AG09319 (cell line): Measurements from ENCODE around the gene HES4.

Experiments
- DNase-seq: peaks from one replicate; pipeline ENCODE4 v3.0.0-alpha.2; 2010; ENCODE audit warnings: low read depth; ENCODE audit errors: extremely low read depth
- TF ChIP-seq, protein P1 (sequence below): IDR thresholded peaks from 2 replicates; pipeline ENCODE4 v1.5.1; 2011; ENCODE audit warnings: low read depth, mild to moderate bottlenecking, inconsistent platforms, low read length, moderate library complexity

Gene HES4

DNA sequence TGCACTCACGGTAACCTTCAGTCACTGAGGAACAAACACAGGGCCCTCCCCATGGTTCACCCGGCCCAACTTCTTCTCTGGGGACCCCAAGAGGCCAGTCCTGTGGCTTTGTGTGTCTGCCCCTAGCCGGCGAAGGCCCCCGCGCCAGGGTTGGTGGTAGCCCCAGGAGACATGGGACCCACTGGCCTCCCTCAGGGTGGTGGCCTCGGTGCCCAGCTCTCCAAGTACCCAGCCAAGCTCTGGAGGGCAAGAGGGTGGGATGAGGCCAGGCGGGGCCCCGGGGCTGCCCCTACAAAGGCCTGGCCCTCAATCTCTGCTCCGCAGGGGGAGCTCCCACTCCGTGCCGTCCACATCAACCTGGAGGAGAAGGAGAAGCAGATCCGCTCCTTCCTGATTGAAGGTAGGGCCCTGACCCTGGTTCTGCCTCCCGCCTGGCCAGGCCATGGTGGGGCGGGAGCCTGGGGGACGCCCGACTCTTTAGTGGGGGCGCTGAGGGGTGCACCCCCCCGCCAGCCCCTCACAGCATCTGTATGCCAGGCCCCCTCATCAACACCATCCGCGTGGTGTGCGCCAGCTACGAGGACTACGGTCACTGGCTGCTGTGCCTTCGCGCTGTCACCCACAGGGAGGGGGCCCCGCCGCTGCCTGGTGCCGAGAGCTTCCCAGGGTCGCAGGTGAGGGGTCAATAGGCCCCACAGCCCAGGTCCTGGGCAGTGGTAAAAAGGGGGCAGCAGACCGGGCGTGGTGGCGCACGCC lies 28.0 kb downstream of the HES4 start:
- TF ChIP-seq, protein P1, sequence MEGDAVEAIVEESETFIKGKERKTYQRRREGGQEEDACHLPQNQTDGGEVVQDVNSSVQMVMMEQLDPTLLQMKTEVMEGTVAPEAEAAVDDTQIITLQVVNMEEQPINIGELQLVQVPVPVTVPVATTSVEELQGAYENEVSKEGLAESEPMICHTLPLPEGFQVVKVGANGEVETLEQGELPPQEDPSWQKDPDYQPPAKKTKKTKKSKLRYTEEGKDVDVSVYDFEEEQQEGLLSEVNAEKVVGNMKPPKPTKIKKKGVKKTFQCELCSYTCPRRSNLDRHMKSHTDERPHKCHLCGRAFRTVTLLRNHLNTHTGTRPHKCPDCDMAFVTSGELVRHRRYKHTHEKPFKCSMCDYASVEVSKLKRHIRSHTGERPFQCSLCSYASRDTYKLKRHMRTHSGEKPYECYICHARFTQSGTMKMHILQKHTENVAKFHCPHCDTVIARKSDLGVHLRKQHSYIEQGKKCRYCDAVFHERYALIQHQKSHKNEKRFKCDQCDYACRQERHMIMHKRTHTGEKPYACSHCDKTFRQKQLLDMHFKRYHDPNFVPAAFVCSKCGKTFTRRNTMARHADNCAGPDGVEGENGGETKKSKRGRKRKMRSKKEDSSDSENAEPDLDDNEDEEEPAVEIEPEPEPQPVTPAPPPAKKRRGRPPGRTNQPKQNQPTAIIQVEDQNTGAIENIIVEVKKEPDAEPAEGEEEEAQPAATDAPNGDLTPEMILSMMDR, result no peak
- no peak for DNase-seq

DNA sequence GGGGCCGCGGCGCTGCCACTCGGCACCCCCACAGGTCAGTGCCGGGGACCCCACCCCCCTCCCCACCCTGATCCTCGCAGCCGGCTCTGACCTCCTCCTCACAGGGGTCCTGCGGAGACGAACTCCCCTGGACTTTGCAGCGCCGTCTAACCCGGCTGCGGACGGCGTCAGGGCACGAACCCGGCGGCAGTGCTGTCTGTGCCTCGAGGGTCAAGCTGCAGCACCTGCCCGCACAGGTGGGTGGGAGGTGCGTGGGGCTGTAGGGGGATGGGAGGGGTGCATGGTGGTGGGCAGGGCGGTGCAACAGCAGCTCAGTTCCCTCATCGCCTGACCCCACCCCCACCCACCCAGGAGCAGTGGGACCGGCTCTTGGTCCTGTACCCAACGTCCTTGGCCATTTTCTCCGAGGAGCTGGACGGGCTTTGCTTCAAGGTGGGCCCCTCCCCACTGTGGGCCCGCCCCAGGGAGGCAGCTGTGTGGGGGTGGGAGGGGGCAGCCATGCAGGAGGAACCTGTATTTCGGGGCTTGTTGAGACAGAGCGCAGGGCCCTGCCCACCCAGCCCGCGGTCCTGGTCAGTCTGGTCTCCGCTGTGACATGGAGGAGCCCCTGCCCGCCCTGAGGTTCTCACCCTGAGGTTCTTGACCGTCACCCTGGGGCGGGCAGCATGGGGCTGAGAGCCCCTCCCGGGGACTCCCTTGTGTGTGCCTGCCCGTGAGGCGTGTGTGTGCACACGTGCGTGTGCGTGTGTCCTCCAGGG lies 28.7 kb downstream of the HES4 start:
- TF ChIP-seq, protein P1, result no peak
- DNase-seq, result no peak

DNA sequence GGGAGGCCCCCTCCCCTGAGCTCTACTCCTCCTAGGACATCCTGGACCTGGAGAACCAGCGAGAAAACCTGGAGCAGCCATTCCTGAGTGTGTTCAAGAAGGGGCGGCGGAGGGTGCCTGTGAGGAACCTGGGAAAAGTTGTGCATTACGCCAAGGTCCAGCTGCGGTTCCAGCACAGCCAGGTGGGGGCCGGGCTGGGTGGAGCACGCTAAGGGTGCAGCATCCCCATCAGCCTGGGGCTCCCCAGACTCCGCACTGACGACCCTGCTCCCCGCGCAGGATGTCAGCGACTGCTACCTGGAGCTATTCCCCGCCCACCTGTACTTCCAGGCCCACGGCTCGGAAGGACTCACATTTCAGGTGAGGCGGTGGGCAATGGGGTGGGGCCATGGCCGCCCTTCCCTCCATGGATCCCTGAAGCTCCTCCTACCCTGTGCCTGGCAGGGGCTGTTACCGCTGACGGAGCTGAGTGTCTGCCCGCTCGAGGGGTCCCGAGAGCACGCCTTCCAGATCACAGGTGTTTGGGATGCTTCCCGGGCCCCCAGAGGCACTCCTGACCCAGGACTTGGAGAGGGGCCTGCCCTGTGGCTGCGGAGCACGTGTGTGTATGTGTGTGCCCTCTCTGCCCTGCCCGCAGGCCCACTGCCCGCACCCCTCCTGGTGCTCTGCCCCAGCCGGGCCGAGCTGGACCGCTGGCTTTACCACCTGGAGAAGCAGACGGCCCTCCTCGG lies 29.5 kb downstream of the HES4 start:
- DNase-seq, result no peak
- TF ChIP-seq, protein P1, result no peak

DNA sequence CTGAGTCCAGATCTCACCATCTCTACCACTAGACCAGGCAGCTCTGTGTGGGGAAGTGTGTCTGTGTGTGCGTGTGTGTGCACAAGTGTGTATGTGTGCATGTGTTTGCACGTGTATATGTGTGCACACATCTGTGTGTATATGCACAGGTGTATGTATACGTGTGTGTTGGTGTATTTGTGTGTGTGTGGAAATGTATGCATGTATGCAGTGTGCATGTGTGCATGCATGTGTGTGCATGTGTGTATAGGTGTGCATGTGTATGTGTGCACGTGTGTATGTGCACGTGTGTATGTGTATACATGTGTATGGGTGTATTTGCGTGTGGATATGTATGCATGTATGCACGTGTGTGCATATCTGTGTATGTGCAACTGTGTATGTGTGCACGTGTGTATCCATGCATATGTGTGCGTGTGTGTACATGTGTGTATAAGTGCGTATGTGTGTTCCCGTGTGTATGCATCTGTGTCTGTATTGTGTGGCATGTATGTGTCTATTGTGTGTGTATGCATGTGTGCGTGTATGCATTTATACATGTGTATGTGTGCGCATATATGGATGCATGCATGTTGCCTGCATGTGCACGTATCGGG lies 30.5 kb downstream of the HES4 start:
- TF ChIP-seq, protein P1, result no peak
- no peak for DNase-seq

DNA sequence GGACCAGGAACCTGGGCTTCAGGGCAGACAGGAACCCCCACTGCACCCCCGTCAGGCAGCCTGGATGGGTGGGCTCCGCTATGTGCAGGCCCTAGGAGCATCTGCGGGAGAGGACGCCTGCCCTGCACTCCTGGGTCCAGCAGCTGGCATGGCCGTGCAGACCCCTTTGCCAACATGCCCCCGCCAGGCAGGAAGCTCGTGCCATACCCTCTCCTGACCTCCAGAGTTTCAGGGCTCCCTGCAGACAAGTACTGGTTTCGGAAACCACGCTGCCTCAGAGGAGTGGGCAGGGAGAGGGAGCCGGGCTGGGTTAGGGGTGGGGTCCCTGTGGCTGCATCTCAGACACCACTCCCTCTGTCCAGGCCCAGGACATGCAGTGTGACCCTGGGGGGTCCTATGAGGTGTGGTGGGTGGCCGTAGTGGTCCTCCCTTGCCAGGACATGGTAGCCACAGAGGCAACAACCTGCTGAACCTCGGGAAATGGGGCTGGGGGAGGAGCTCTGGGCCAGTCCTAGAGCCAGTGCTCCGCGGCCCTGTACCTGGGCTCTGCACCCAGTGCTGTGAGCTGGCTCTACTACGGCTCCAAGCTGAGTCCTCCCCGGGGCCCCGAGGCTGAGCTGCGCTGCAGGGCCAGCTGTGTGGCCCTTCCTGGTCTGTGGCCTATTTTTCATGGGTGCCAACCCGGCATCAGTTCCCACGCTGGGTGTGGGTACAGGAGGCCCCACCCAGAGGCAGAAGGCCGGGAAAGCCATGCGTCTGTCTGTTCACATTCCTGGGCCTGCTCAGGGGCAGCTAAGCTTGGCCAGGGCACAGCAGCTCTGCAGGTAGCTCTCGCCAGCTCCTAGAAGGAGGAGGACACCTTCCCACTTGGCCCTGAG lies 32.2 kb downstream of the HES4 start:
- TF ChIP-seq, protein P1, result no peak
- no peak for DNase-seq

DNA sequence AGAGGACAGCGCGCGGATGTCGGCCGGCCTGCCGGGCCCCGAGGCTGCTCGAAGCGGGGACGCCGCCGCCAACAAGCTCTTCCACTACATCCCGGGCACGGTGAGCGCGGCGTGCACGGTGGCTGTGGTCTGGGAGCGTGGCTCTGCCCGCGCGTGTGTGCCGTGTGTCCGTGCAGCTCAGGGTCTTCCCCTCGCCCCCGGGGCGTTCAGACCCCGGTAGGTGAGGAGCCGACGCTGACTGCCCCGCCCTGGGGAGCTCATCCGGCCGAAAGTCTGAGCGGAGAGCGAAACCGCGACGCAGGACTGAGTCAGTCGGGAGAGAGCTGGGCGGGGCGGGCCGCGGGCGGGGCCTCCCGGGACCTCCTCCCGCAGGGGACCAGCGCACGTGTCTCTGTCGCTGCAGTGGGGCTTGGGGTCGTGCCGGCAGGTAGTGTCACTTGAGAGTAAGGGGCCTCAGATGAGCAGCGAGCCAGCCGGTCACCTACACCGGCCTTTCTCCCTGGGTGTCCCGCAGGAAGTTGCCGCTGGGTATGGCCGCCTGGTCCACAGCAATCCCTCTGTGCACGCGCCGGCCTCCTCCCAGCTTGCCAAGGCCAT lies 33.1 kb downstream of the HES4 start:
- no peak for DNase-seq
- TF ChIP-seq, protein P1, result no peak
